HUES64 (cell line): ENCODE data around the gene TNRC6B.

Source experiments
- H3K27ac ChIP-seq: 2 replicates; pipeline ENCODE4 v1.7.0; 2013; ENCODE audit warnings: low read depth, low read length, inconsistent platforms
- H3K27me3 ChIP-seq: 2 replicates; pipeline ENCODE4 v1.6.1; 2013; ENCODE audit warnings: mild to moderate bottlenecking, low read length; ENCODE audit not compliant: insufficient read depth
- H3K36me3 ChIP-seq: 2 replicates; pipeline ENCODE4 v1.6.1; 2013; ENCODE audit warnings: mild to moderate bottlenecking, low read length; ENCODE audit not compliant: insufficient read depth
- H3K4me1 ChIP-seq: 2 replicates; pipeline ENCODE4 v1.6.1; 2013; ENCODE audit warnings: mild to moderate bottlenecking, low read length, moderate library complexity; ENCODE audit not compliant: insufficient read depth
- H3K4me3 ChIP-seq: 2 replicates; pipeline ENCODE4 v1.5.1; 2013; ENCODE audit warnings: mild to moderate bottlenecking, low read length, moderate library complexity
- H3K9ac ChIP-seq: 2 replicates; pipeline ENCODE4 v1.6.1; 2013; ENCODE audit warnings: mild to moderate bottlenecking, low read depth, low read length
- H3K9me3 ChIP-seq: 2 replicates; pipeline ENCODE4 v1.6.1; 2013; ENCODE audit warnings: low read depth, low read length; ENCODE audit not compliant: insufficient read depth
- WGBS: fragments of 150-250, 120-280 bp; methylation state at CpG from one replicate; pipeline ENCODE4 v1.1.7; 2013; ENCODE audit warnings: missing lambda C conversion rate; 5-methylcytosine and 5-hydroxymethylcytosine counted together

Gene TNRC6B

GRCh38 chr22:40244586-40244985 is 66.9 kb downstream of the TNRC6B start:
- Histone ChIP-seq H3K27me3 (no peaks in the 10 kb centered on the region), H3K9me3 (no peaks in the 10 kb centered on the region), H3K27ac (no peak overlapping the region), H3K4me1 (peaks cover 28% of the 10 kb centered on the region), H3K36me3 (peaks cover 27% of the 10 kb centered on the region), H3K4me3 (no peak overlapping the region), H3K9ac (no peak overlapping the region)
- WGBS: 97% methylated on average over 3 of the region's 3 CpGs

- 95% methylated on average over 5 of the region's 6 CpGs for WGBS
These were observed 70.3 kb downstream of the TNRC6B start for GRCh38 chr22:40247976-40248375.

GRCh38 chr22:40249286-40249685 is 71.6 kb downstream of the TNRC6B start:
- H3K9me3 ChIP-seq: no peaks in the 10 kb centered on the region
- no peak overlapping the region for H3K4me3 ChIP-seq
- no peak overlapping the region for H3K9ac ChIP-seq
- no peaks in the 10 kb centered on the region for H3K27me3 ChIP-seq
- peaks cover 29% of the 10 kb centered on the region for H3K4me1 ChIP-seq
- H3K27ac ChIP-seq: no peak overlapping the region
- WGBS: 64% methylated on average over 3 of the region's 3 CpGs
- H3K36me3 ChIP-seq: peaks cover 33% of the 10 kb centered on the region

More at GRCh38 chr22:40247976-40248375, 70.3 kb downstream of the TNRC6B start:
- no peaks in the 10 kb centered on the region for H3K9me3 ChIP-seq
- H3K4me1 ChIP-seq: peaks cover 29% of the 10 kb centered on the region
- H3K27ac ChIP-seq: no peak overlapping the region
- H3K36me3 ChIP-seq: peaks cover 33% of the 10 kb centered on the region
- H3K4me3 ChIP-seq: no peak overlapping the region
- H3K9ac ChIP-seq: no peak overlapping the region
- H3K27me3 ChIP-seq: no peaks in the 10 kb centered on the region

- whole genome bisulfite sequencing: 81% methylated on average over 3 of the region's 3 CpGs
- Histone ChIP-seq H3K4me3 (no peak overlapping the region), H3K4me1 (peaks cover 29% of the 10 kb centered on the region), H3K9me3 (no peaks in the 10 kb centered on the region), H3K36me3 (peaks cover 30% of the 10 kb centered on the region), H3K27ac (no peak overlapping the region), H3K27me3 (no peaks in the 10 kb centered on the region), H3K9ac (no peak overlapping the region)
These were observed 72.9 kb downstream of the TNRC6B start for GRCh38 chr22:40250608-40251007.

- H3K4me3 ChIP-seq: no peak overlapping the region
- H3K9ac ChIP-seq: no peak overlapping the region
- no peaks in the 10 kb centered on the region for H3K27me3 ChIP-seq
- no peak overlapping the region; the same call in 1 of the 2 replicates for H3K27ac ChIP-seq
- peaks cover 25% of the 10 kb centered on the region for H3K36me3 ChIP-seq
- WGBS: 89% methylated on average over 3 of the region's 4 CpGs
- no peaks in the 10 kb centered on the region for H3K9me3 ChIP-seq
- H3K4me1 ChIP-seq: peaks cover 29% of the 10 kb centered on the region
These were observed 73.4 kb downstream of the TNRC6B start for GRCh38 chr22:40251106-40251505.

GRCh38 chr22:40252146-40252545 is 74.4 kb downstream of the TNRC6B start:
- no peaks in the 10 kb centered on the region for H3K27me3 ChIP-seq
- H3K36me3 ChIP-seq: peaks cover 17% of the 10 kb centered on the region
- no peak overlapping the region for H3K9ac ChIP-seq
- no peaks in the 10 kb centered on the region for H3K9me3 ChIP-seq
- H3K27ac ChIP-seq: no peak overlapping the region
- H3K4me1 ChIP-seq: peaks cover 25% of the 10 kb centered on the region
- no peak overlapping the region for H3K4me3 ChIP-seq
- WGBS: 82% methylated on average over 1 of the region's 2 CpGs

- Histone ChIP-seq H3K4me1 (no peaks in the 10 kb centered on the region), H3K9me3 (no peaks in the 10 kb centered on the region), H3K9ac (no peak overlapping the region), H3K4me3 (no peak overlapping the region), H3K27ac (no peak overlapping the region), H3K36me3 (peaks cover 6% of the 10 kb centered on the region; the same call in 1 of the 2 replicates), H3K27me3 (no peaks in the 10 kb centered on the region)
- 86% methylated on average over 4 of the region's 4 CpGs for WGBS
These were observed 78.8 kb downstream of the TNRC6B start for GRCh38 chr22:40256516-40256915.

- no peak overlapping the region for H3K27ac ChIP-seq
These were observed 80.3 kb downstream of the TNRC6B start for GRCh38 chr22:40258017-40258416.

GRCh38 chr22:40258501-40258915 is 80.8 kb downstream of the TNRC6B start:
- H3K27me3 ChIP-seq: no peaks in the 10 kb centered on the region
- WGBS: 96% methylated on average over 2 of the region's 2 CpGs
- no peak overlapping the region for H3K4me3 ChIP-seq
- H3K36me3 ChIP-seq: peaks cover 14% of the 10 kb centered on the region
- no peak overlapping the region for H3K9ac ChIP-seq
- no peaks in the 10 kb centered on the region for H3K4me1 ChIP-seq
- no peaks in the 10 kb centered on the region for H3K9me3 ChIP-seq
- no peak overlapping the region for H3K27ac ChIP-seq

More at GRCh38 chr22:40258017-40258416, 80.3 kb downstream of the TNRC6B start:
- H3K4me3 ChIP-seq: no peak overlapping the region
- 100% methylated on average over 1 of the region's 1 CpG for WGBS
- peaks cover 9% of the 10 kb centered on the region for H3K36me3 ChIP-seq
- H3K4me1 ChIP-seq: no peaks in the 10 kb centered on the region
- no peaks in the 10 kb centered on the region for H3K9me3 ChIP-seq
- H3K27me3 ChIP-seq: no peaks in the 10 kb centered on the region
- no peak overlapping the region for H3K9ac ChIP-seq

GRCh38 chr22:40261783-40262182 is 84.1 kb downstream of the TNRC6B start:
- H3K27ac ChIP-seq: no peak overlapping the region
- no peaks in the 10 kb centered on the region for H3K4me1 ChIP-seq
- no peak overlapping the region for H3K4me3 ChIP-seq
- H3K27me3 ChIP-seq: no peaks in the 10 kb centered on the region
- H3K36me3 ChIP-seq: peaks cover 44% of the 10 kb centered on the region
- H3K9ac ChIP-seq: no peak overlapping the region
- H3K9me3 ChIP-seq: no peaks in the 10 kb centered on the region
- WGBS: 97% methylated on average over 21 of the region's 21 CpGs

GRCh38 chr22:40263191-40263590 is 85.5 kb downstream of the TNRC6B start:
- Histone ChIP-seq H3K4me1 (no peaks in the 10 kb centered on the region), H3K9me3 (no peaks in the 10 kb centered on the region), H3K4me3 (no peak overlapping the region), H3K27me3 (no peaks in the 10 kb centered on the region), H3K36me3 (peaks cover 55% of the 10 kb centered on the region), H3K9ac (no peak overlapping the region), H3K27ac (no peak overlapping the region)
- WGBS: 87% methylated on average over 7 of the region's 7 CpGs

- H3K27me3 ChIP-seq: no peaks in the 10 kb centered on the region
- no peaks in the 10 kb centered on the region for H3K4me1 ChIP-seq
- peaks cover 67% of the 10 kb centered on the region for H3K36me3 ChIP-seq
- WGBS: 96% methylated on average over 4 of the region's 4 CpGs
- H3K9ac ChIP-seq: no peak overlapping the region
- H3K9me3 ChIP-seq: no peaks in the 10 kb centered on the region
- no peak overlapping the region for H3K27ac ChIP-seq
- H3K4me3 ChIP-seq: no peak overlapping the region
These were observed 88.1 kb downstream of the TNRC6B start for GRCh38 chr22:40265783-40266182.
